ENCODE results near the gene AMFR.

GRCh38 chr16:56316545-56316944 lies 108.8 kb downstream of the AMFR start:
- TF ChIP-seq POLR2AphosphoS5 (IDR thresholded peaks at IDR 0.05) (no peak), CTCF (IDR thresholded peaks at IDR 0.05) (no peak)

Measured in stomach (tissue), 4 donors.